ENCODE measurements around the gene CNTF.

Gene CNTF

GRCh38 chr11:58658623-58659022 lies 36.2 kb downstream of the CNTF start:
- TF ChIP-seq CTCF (IDR thresholded peaks at IDR 0.05), result no peak
- Histone ChIP-seq H3K4me1 (ENCODE audit: control insufficient read depth in 1 of 2, insufficient read depth in 1 of 2, low read depth in 1 of 2, low read length in 1 of 2) (no peaks in the 10 kb centered on the region), H3K4me3 (ENCODE audit: low read depth in 1 of 2, low read length in 1 of 2) (no peak overlapping the region), H3K27ac (no peak overlapping the region), H3K27me3 (no peaks in the 10 kb centered on the region), H3K9me3 (no peaks in the 10 kb centered on the region), H3K36me3 (no peaks in the 10 kb centered on the region)

- Histone ChIP-seq H3K4me3 (ENCODE audit: low read depth in 1 of 2, low read length in 1 of 2) (no peak overlapping the region), H3K9me3 (no peaks in the 10 kb centered on the region), H3K36me3 (no peaks in the 10 kb centered on the region), H3K27ac (no peak overlapping the region), H3K27me3 (no peaks in the 10 kb centered on the region), H3K4me1 (ENCODE audit: control insufficient read depth in 1 of 2, insufficient read depth in 1 of 2, low read depth in 1 of 2, low read length in 1 of 2) (no peaks in the 10 kb centered on the region)
- no peak for TF ChIP-seq CTCF (IDR thresholded peaks at IDR 0.05)
Measured at GRCh38 chr11:58659404-58659803, 36.9 kb downstream of the CNTF start.

GRCh38 chr11:58659910-58660570 lies 37.6 kb downstream of the CNTF start:
- Histone ChIP-seq H3K9me3 (no peaks in the 10 kb centered on the region), H3K36me3 (no peaks in the 10 kb centered on the region), H3K4me3 (ENCODE audit: low read depth in 1 of 2, low read length in 1 of 2) (no peak overlapping the region), H3K27me3 (no peaks in the 10 kb centered on the region), H3K27ac (no peak overlapping the region), H3K4me1 (ENCODE audit: control insufficient read depth in 1 of 2, insufficient read depth in 1 of 2, low read depth in 1 of 2, low read length in 1 of 2) (no peaks in the 10 kb centered on the region)
- TF ChIP-seq CTCF (IDR thresholded peaks at IDR 0.05), result no peak

GRCh38 chr11:58671983-58672633 lies 49.6 kb downstream of the CNTF start:
- Histone ChIP-seq H3K9me3 (no peaks in the 10 kb centered on the region), H3K27ac (no peak overlapping the region), H3K36me3 (no peaks in the 10 kb centered on the region), H3K4me1 (ENCODE audit: control insufficient read depth in 1 of 2, insufficient read depth in 1 of 2, low read depth in 1 of 2, low read length in 1 of 2) (no peaks in the 10 kb centered on the region), H3K27me3 (no peaks in the 10 kb centered on the region), H3K4me3 (ENCODE audit: low read depth in 1 of 2, low read length in 1 of 2) (no peak overlapping the region)
- TF ChIP-seq CTCF (IDR thresholded peaks at IDR 0.05), result no peak

- Histone ChIP-seq H3K27ac (no peak overlapping the region), H3K9me3 (no peaks in the 10 kb centered on the region), H3K4me1 (ENCODE audit: control insufficient read depth in 1 of 2, insufficient read depth in 1 of 2, low read depth in 1 of 2, low read length in 1 of 2) (no peaks in the 10 kb centered on the region), H3K36me3 (no peaks in the 10 kb centered on the region), H3K4me3 (ENCODE audit: low read depth in 1 of 2, low read length in 1 of 2) (no peak overlapping the region), H3K27me3 (no peaks in the 10 kb centered on the region)
- no peak for TF ChIP-seq CTCF (IDR thresholded peaks at IDR 0.05)
Measured at GRCh38 chr11:58674609-58675008, 52.1 kb downstream of the CNTF start.
